ENCODE measurements around the gene PRAF2.

PRAF2 gene, protein sequence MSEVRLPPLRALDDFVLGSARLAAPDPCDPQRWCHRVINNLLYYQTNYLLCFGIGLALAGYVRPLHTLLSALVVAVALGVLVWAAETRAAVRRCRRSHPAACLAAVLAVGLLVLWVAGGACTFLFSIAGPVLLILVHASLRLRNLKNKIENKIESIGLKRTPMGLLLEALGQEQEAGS

DNA sequence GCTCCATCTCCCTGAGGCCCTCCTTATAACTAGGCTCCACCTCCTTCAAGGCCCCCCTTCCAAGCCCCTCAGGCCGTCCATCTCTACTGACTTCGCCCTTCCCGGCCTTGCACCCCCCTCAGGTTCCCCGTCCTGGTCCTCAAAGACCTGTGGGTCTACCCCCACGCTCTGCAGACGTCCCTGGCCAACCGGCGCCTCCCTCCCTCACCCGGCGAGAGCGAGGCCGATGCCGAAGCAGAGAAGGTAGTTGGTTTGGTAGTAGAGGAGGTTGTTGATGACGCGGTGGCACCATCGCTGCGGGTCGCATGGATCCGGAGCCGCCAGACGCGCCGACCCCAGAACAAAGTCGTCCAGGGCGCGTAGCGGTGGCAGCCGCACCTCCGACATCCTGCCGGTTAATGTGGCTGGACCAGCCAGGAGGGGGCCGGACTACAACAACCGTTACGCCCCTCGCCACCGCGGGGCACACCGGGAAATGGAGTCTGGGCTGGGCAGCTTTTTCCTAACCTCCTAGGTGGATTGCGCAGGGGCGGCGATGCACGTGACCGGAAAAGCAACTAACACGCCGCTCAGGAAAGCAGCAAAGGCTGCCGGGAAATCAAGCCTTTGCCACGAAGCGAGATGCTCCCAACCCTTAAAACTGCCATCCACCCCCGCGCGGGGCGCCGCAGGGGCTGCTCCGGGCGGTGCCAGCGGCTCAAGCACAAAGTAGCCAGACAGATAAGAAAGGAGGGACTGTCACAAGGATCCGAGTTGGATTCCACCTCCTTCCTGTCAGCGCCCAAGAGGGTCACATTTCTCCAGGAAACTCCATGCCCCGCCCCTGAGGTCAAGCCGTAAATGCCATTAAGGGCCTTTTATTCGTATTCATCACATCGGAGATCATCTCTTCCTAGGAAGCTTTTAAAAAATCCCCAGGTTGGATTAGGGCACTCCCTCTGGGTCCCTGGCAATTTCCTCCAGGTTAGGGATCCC lies at the start of gene PRAF2:
Gene PRAF2, minus strand, starts transcription at position 402 of the 975 bp plus-strand sequence. Its CDS starts 15 bp downstream, at position 387.
- peak; percentile 80 to 83 for DNase-seq (ENCODE audit: low read depth in 2 of 2)

DNA sequence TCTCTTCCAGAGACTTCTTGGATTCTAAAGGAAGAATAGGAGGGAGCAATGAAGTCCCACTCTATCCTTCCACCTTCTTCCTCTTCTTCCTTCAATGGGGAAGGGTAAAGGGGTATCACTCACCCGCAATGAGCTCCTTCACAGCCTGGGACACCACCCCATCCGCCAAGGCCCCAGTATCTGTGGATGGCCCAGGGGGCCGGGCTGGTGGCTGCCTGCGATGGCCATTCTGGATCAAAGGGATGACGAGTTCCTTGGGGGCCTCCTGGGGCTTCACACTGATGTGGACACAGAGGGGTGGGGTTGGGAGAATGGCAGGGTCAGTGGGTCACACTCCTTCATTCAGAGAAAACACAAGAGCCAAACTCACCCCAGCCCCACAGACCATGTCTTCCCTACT lies 48.7 kb upstream of the PRAF2 start:
- DNase-seq (ENCODE audit: low read depth in 2 of 2): no peak

DNA sequence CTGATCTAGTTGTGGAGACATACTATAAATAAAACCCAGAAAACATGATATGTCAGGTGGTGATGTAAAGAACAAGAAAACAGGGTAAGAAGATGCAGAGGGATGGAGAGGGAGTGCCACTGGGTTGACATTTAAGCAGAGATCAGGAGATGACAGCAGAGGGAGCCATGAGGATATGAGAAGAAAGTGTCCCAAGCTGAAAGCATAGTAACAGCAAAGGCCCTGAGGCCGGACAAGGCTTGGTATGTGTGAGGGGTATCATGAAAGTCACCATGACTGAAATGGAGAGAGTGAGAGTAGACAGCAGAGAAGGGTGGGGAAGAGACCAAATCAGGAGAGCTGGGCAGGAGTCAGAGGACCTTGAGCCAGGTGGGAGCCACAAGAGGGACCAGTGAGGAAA lies 46.3 kb upstream of the PRAF2 start:
- no peak for DNase-seq (ENCODE audit: low read depth in 2 of 2)

DNA sequence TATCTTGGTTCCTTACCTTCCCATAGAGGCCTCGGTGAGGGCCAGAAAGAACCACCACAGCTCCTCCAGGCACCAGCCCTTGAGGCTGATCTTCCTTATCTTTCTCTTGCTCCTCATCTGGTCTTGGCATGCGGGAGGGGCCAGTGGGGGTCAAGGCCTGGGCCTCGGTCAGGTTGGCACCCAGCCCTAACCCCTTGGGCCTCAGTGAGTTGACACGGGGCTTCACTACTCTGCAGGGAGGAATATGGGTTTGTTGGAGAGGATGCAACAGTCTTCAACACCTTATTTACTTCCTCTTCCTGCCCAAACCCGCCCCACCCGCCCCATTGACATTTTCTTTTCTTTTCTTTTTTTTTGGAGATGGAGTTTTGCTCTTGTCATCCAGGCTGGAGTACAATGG lies 43.8 kb upstream of the PRAF2 start:
- DNase-seq (ENCODE audit: low read depth in 2 of 2): no peak

DNA sequence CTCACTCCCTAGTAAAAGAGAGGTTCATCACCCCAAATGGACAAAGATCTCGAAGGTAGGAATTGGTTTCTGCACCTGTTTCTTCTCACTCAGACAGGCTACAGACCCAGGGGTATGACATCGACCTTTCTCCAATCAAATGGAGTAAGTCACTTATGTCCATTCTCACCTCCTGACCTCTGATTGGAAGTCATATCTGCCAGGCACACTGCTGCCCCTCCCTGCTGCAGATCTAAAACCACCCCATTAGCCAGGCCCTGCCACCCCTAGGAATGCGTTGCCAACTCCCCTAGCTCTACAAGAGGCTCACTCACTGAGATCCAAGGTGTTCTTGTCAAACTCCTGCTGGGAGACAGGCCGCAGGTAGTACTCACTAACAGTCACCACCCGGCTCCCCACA lies 42.9 kb upstream of the PRAF2 start:
- DNase-seq (ENCODE audit: low read depth in 2 of 2): no peak

DNA sequence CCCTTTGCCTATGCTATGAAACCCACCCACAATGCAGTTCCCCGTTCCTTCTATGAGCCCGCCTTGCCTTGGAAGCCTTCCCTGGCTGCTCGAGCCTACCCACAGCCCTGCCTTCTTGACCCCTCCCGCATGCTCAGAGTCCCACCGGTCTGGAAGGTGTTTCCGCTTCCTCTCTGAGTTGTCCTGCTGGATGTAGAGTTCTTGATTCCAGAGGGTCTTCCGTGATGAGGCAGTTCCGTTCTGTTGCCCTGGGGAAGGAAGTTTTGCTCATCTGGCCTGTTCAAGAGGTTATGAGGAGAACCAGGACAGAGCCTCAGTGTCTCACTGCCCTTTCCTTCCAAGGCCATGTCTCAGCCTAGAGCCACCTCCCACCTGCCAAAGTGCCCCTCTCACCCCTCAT lies 42.3 kb upstream of the PRAF2 start:
- DNase-seq (ENCODE audit: low read depth in 2 of 2): no peak

DNA sequence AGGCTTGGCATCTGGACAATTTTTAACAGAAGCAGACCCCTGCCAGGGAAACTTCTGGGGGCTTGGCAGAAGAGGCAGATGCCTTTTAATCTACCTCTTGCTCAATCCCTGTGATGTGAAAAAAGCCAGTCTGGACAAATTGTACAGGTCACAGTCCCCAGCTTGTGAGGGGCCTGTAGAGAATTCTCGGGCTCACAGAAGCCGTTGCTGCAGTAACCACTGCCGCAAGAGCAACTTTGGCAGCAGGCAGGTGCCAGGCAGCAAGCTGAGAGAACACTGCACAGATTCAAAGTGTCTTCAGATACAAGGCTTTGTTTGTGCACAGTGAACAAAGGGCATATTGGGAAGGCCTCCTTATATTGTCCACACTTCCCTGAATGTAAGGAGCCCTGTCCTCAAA lies 38.0 kb upstream of the PRAF2 start:
- no peak for DNase-seq (ENCODE audit: low read depth in 2 of 2)

DNA sequence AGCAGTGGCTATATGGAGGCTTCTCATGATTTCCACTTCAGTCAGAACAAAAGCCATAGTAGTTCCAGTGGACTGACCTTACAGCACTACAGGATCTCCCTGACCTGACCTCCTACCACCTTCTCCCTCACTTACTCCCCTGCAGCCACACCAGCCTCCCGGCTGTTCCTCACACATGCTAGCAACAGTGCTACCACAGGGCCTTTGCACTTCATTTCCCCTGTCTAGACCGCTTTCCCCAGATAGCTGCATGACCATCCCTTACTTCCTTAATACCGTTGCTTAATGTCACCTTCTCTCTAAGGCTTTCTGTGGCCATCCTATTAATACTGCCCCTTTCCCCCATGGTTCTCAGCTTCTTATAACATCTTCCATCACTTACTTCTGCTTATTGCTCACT lies 36.6 kb upstream of the PRAF2 start:
- DNase-seq (ENCODE audit: low read depth in 2 of 2): no peak

DNA sequence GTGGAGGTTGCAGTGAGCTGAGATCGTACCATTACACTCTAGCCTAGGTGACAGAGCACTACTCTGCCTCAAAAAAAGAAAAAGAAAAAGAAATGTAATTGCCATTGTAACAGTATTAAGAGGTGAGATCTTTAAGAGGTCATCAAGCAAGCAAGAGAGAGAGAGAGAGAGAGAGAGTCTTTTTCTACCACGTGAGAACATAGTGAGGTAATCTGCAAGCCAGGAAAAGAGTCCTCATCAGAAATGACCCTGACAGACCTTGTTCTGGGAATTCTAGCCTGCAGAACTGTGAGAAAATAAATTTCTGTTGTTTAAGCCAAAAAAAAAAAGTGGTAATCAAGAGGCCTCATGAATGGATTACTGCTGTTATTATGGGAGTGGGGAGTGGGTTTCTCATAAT lies 34.8 kb upstream of the PRAF2 start:
- DNase-seq (ENCODE audit: low read depth in 2 of 2): no peak

DNA sequence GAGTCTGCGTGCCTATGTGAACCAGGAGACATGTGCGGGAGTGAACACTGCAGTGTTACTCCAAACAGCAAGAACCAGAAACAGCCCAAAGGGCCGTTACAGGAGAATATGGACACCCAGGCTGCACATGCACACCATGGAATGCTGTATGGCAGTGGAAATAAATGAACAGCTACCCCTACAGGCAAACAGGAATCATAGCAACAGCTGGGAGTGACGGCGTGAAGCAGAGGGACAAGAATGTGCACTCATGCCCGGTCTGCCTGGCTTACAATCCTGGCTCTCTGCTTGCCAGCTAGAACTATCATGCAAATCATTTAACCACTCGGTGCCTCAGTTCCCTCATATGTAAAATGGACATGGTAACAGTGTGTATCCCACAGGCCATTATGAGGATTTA lies 33.1 kb upstream of the PRAF2 start:
- no peak for DNase-seq (ENCODE audit: low read depth in 2 of 2)

DNA sequence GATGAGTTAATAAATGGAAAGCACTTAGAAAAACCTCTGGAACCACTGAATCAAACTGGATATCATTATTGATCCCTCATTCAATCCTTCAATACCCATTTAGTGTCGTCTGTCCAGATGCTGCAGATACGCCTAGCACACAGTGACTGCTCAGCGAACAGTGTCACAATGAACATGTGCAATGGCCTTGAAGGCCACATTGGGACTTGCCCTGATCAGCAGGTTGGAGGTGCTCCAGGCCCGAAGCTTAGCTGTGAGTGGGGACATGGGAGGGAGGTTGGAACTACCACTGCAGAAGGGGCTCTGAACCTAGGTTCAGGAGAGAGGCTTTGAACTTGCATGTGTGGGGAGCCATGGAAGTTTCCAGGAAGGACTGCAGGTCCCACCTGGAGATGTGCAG lies 32.5 kb upstream of the PRAF2 start:
- no peak for DNase-seq (ENCODE audit: low read depth in 2 of 2)

DNA sequence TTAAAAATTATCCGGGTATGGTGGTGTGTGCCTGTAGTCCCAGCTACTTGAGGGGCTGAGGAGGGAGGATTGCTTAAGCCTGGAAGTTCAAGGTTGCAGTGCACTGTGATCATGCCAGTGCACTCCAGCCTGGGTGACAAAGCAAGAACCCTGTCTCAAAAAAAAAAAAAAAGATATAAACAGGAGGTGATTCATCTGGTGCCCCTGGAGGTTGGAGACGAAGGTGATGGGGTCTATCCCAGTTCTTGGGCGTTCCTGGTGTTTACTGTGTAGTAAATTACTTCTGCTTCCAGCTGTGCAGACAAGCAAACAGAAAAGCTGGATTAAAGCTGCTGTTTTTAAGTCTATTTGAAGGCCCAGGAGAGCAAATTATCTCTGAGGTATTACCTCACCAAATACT lies 29.8 kb upstream of the PRAF2 start:
- DNase-seq (ENCODE audit: low read depth in 2 of 2): no peak

DNA sequence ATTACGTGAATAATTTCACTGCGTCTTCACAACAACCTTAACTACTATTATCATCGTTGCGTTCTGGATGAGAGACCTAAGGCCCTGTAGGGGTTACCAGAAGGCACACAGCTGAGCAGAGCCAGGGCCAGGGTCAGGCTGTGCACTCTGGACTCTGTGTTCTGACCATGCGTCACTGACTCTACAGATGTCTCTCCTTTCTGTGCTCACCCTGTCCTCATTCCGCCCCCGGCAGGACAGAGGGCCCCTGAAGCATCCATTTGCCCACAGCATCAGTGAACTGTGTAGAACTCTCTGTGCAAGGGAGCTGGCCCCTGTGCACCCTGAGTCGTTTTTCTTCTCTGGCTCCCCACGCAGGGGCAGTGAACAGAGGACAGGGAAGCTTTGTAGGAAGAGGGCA lies 28.4 kb upstream of the PRAF2 start:
- DNase-seq (ENCODE audit: low read depth in 2 of 2): no peak

DNA sequence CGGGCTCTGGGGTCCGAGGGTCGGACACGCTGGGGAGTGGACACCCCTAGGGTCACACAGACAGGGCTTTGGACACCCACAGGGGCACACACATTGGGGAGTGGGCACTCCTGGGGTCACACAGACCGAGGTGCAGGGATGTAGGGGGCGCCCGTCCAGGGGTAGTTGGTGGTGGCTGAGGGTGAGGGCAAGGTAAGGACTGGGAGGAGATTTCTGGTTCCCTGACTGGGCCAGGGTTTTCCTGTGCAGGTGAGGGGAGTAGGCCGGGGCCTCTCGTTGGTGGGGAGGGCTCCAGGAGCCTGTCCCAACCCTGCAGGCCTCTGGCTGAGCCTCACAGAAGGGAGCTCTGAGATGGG lies 27.8 kb upstream of the PRAF2 start:
- no peak for DNase-seq (ENCODE audit: low read depth in 2 of 2)

DNA sequence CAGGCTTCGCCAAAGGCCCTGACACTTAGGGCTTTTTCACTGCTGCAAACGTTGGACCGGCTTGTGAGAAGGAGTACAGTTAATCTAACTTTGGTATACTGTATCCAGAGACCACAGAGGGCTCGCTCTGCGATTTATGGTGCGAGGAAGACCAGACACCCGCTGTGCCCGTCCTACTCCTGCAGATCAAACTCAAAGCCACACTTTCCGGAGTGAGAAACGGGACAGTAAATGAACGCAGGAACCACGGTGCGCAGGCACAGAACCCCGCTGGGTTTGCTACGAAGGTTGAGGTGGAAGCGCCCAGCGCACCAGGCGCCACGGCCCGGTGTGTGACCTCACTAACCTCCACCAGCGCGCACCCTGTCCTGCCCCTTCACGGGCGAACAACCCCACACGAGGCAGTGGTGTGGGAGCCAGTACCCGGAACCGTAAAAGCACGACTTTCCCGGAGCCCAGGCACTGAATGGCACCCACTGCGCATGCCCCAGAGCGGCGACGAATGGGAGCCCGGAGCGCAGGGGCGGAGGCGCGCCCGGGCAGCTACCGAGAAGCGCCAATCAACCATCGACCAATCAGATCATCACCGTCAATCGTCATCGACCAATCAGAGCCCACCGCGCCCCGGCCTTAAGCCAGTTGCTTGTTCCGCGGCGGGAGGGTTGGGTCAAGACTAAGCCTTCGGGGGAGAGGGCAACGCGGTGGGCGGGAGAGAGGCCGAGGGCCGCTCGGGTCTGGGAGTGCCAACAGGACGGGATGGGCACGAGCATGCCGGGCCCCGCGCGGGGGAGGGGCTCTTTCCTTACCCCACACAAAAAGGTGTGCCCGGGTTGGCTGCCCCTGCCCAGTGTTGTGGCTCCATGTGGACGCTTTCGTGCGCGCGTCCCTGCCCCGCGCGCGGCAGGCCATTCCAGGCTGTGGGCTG lies 27.2 kb upstream of the PRAF2 start:
- peak; percentile 79 to 84 for DNase-seq (ENCODE audit: low read depth in 2 of 2)

DNA sequence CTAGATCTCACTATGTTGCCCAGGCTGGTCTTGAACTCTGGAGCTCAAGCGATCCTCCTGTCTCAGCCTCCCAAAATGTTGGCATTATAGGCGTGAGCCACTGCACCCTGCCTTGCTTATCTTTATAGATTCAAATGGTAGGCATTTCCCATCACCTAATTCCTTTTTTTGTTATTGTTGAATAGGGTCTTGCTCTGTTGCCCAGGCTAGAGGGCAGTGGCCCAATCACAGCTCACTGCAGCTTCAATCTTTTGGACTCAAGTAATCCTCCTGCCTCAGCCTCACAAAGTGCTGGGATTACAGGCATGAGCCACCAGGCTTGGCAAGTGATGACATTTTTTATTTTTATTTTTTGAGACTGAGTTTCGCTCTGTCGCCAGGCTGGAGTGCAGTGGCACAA lies 22.6 kb upstream of the PRAF2 start:
- DNase-seq (ENCODE audit: low read depth in 2 of 2): no peak

DNA sequence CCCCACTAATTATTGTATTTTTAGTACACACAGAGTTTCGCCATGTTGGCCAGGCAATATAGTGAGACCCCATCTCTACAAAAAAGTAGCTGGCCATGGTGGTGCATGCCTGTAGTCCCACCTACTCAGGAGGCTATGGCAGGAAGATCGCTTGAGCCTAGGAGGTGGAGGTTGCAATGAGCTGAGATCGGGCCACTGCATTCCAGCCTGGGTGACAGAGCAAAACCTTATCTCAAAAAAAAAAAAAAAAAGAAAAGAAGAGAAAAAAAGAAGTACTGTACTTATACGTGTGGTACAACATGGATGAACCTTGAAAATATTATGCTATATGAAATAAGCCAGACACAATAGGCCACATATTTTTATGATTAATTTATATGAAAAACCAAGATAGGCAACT lies 15.8 kb upstream of the PRAF2 start:
- DNase-seq (ENCODE audit: low read depth in 2 of 2): no peak

DNA sequence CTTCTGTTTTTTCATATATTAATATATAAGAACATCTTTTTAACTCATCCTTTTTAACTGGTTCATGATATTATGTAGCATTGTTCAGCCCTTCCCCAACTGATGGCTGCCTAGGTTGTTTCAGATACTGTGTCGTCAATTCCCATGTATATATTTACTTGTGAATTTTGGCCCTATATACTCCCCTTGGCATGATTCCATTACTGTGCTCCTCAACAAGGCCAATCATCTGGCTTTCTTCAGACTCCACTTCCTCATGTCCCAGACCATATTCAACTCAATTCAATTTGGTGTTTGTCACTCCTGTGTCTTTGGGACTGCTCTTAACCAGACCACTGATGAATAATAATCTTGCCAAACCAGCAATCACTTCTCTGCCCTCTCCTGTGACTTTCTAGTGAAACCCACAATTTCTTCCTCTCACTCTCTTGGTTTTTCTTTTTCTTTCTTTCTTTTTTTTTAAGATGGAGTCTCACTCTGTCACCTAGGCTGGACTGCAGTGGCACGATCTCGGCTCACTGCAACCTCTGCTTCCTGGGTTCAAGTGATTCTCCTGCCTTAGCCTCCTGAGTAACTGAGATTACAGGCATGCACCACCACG lies 8.6 kb upstream of the PRAF2 start:
- DNase-seq (ENCODE audit: low read depth in 2 of 2): no peak

DNA sequence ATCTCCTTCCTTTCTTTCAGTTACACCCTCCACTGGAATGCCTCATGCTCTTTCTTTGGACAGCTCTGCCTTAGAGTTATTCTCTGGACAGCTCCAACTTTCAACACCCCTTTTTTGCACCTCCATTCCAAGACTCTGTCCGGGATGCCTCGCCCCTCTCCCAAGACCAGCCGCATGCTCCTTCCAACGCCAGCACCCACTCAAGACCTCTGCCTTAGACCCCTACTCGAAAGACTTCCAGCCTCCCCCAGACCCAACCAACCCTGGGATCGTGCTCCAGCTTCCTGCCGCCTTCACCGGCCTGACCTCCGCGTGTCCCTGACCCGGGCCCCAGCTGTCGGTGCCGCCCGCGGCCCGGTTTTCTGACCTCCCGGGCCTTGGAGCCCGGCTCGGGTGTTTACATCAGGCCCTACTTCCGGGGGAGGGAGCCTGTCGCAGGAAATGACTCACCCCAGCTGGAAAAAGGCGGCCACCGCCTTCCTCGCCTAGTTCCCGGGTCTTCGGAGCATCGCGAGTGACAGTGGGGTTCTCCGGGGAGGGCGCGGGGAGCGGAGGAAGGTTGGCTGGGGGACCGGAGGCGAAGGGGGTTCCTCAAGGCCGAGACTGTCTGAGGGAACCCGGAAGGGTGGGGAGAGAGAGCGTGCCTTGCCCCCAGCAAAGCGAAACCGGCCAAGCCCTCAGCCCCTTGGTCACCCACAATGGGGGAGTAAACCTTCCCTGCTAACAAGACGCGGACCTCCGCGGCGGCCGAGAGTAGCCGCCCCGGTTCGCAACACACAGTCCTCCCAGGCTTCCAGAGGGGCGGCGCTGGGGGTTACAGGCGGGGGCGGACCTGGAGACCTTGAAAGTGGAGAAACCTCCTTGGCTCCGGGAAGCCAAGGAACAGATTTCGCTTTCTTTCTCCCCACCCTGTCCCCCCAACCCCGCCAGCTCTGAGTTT lies 6.0 kb upstream of the PRAF2 start, which contains the start of gene WDR45:
Gene WDR45, minus strand, starts transcription at position 399 of the 940 bp plus-strand sequence. CDS start 1,792 bp downstream, outside the sequence.
- DNase-seq (ENCODE audit: low read depth in 2 of 2): peak; percentile 54 to 59

DNA sequence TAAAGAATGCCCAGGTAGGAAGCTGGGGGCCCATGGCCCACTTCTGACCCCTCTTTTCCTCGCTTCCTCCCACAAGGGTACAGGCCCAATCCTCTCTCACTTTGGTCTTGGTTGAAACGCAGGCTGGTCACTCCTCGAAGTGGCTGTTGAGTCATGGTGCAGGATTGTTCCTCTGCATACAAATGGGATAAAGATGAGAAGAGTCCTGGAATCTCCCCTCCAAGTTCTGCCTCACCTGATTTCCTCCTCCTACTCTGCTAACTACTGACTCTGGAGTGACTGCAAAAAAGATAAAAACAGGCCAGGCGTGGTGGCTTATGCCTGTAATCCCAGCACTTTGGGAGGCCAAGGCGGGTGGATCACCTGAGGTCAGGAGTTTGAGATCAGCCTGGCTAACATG lies 4.1 kb upstream of the PRAF2 start:
- no peak for DNase-seq (ENCODE audit: low read depth in 2 of 2)

DNA sequence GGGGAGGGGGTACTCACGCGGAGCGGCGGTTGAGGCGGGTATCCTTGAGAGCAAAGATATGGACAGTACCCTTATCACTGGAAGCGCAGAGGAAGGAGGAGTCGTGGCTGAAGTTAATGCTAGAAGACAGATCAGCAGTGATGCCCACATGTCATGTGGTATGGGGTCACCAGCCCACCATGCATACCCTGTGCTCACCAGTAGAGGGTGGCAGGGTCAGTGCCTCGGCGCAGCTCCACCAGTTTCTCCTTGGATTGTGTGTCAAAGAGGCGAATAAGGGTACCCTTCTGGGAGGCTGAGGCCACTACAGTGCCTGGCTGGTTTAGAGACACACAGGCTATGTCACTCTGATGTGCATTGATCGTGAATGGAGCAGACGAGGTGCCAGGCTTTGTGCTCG lies 1.5 kb upstream of the PRAF2 start:
- DNase-seq (ENCODE audit: low read depth in 2 of 2): no peak
